OCI-LY1 (cell line): Measurements from ENCODE around the gene CRB2.
A peak's percentile ranks its signal among the peaks of the same experiment; 100 is the strongest.

Source experiments
- H2AFZ ChIP-seq: fragments of 200-600 bp; sonication (generic), shearing (Covaris generic); 2 replicates; pipeline ENCODE4 v1.6.0; 2014; ENCODE audit warnings: antibody characterized with exemption, mild to moderate bottlenecking, low read length
- H3F3A ChIP-seq: fragments of 200-600 bp; sonication (generic), shearing (Covaris generic); 2 replicates; pipeline ENCODE4 v1.6.0; 2014; ENCODE audit warnings: mild to moderate bottlenecking, antibody characterized with exemption, low read length, moderate library complexity; ENCODE audit not compliant: insufficient read depth
- H3K27ac ChIP-seq: fragments of 200-600 bp; sonication (generic); 2 replicates; pipeline ENCODE4 v1.5.1; 2014; ENCODE audit warnings: low read length, mixed run types, mild to moderate bottlenecking, low read depth; ENCODE audit not compliant: poor library complexity, severe bottlenecking
- H3K27me3 ChIP-seq: fragments of 200-600 bp; sonication (generic); 2 replicates; pipeline ENCODE4 v1.6.0; 2014; ENCODE audit warnings: antibody characterized with exemption, mild to moderate bottlenecking, low read length, moderate library complexity; ENCODE audit not compliant: insufficient read depth
- H3K36me3 ChIP-seq: fragments of 200-600 bp; sonication (generic); 2 replicates; pipeline ENCODE4 v1.6.1; 2014; ENCODE audit warnings: mild to moderate bottlenecking, antibody characterized with exemption, low read length, moderate library complexity, mixed read lengths; ENCODE audit not compliant: insufficient read depth
- H3K4me1 ChIP-seq: fragments of 200-600 bp; sonication (generic); 2 replicates; pipeline ENCODE4 v1.5.1; 2014; ENCODE audit warnings: mild to moderate bottlenecking, low read length, moderate library complexity; ENCODE audit not compliant: insufficient read depth, severe bottlenecking
- H3K4me2 ChIP-seq: fragments of 200-600 bp; sonication (generic), shearing (Covaris generic); 2 replicates; pipeline ENCODE4 v1.6.1; 2014; ENCODE audit warnings: low read length
- H3K4me3 ChIP-seq: fragments of 200-600 bp; sonication (generic); 2 replicates; pipeline ENCODE4 v1.5.1; 2014; ENCODE audit warnings: low read length, low read depth, mild to moderate bottlenecking, mixed read lengths; ENCODE audit not compliant: poor library complexity, severe bottlenecking
- H3K79me2 ChIP-seq: fragments of 200-600 bp; shearing (Covaris generic); 2 replicates; pipeline ENCODE4 v1.6.1; 2016; ENCODE audit warnings: mixed run types, low read length, mixed read lengths; ENCODE audit not compliant: insufficient read depth
- H3K9ac ChIP-seq: fragments of 200-600 bp; sonication (generic), shearing (Covaris generic); 2 replicates; pipeline ENCODE4 v1.6.1; 2014; ENCODE audit warnings: mild to moderate bottlenecking, low read length, mixed read lengths
- H3K9me2 ChIP-seq: fragments of 200-600 bp; sonication (generic), shearing (Covaris generic); 2 replicates; pipeline ENCODE4 v1.6.1; 2014; ENCODE audit warnings: low read depth, mild to moderate bottlenecking, low read length, mixed read lengths
- H3K9me3 ChIP-seq: fragments of 200-600 bp; shearing (Covaris generic); 2 replicates; pipeline ENCODE4 v1.6.1; 2014; ENCODE audit warnings: low read length, mixed read lengths
- H4K20me1 ChIP-seq: fragments of 200-600 bp; sonication (generic), shearing (Covaris generic); 2 replicates; pipeline ENCODE4 v1.6.0; 2016; ENCODE audit warnings: mild to moderate bottlenecking, low read length; ENCODE audit not compliant: insufficient read depth
- CTCF ChIP-seq: fragments of 200-600 bp; sonication (generic), shearing (Covaris generic); IDR thresholded peaks from 2 replicates; pipeline ENCODE4 v1.5.1; 2017; ENCODE audit warnings: mild to moderate bottlenecking, antibody characterized with exemption, low read length, moderate library complexity, mixed read lengths
- EZH2 ChIP-seq: fragments of 200-600 bp; sonication (generic), shearing (Covaris generic); IDR thresholded peaks from 2 replicates; pipeline ENCODE4 v1.8.0; 2017; ENCODE audit warnings: borderline replicate concordance, mixed run types, mild to moderate bottlenecking, antibody characterized with exemption, low read length, moderate library complexity, mixed read lengths

CRB2 gene

GRCh38 chr9:123353984-123354591, 1.9 kb upstream of the CRB2 start:
- no peak overlapping the region for H3K27ac ChIP-seq
- TF ChIP-seq CTCF (peak; percentile 96), EZH2 (no peak)
- no peaks in the 10 kb centered on the region for H3K79me2 ChIP-seq
- H3K9ac ChIP-seq: no peak overlapping the region
- no peaks in the 10 kb centered on the region for H3K9me3 ChIP-seq
- no peak overlapping the region for H2AFZ ChIP-seq
- no peaks in the 10 kb centered on the region for H3F3A ChIP-seq
- peak overlapping the region; percentile 48 for H3K4me3 ChIP-seq
- no peaks in the 10 kb centered on the region for H3K36me3 ChIP-seq
- no peaks in the 10 kb centered on the region; the same call in 1 of the 2 replicates for H3K27me3 ChIP-seq
- H3K4me1 ChIP-seq: peaks cover 24% of the 10 kb centered on the region
- no peaks in the 10 kb centered on the region for H4K20me1 ChIP-seq
- peak overlapping the region; percentile 68 for H3K4me2 ChIP-seq
- no peaks in the 10 kb centered on the region for H3K9me2 ChIP-seq

DNA sequence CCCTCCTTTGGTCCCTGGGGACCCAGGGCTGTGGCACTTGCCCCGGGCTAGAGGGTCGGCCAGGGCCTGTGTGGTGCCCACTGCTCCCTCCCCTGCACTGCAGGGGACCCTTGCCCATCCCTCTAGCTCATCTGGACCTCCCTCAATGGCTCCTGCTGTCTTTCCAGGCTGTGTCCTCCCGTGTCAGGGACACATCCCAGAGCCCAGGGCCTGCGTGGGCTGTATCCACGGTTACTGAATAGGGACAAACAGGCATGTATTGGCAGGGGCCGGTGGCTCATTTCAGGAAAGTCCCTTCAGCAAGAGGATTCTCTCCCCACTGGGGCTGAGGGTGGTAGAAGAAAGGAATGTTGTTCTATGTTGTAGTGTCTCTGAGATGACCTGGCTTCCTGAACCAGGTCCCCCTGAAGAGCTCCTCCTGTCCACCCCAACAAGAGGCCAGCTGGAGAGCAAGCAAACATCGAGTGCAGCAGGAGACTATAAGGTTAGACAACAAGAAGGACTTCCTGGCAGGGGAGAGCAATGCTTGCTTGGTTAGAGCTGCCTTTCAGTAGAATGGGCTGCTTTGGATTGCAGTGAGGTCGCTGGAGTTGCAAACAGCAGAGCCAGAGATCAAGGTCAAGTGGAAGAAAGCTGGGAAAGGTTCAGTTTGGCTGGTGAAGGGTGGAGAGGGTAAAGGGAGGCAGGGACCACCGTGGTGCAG, 1.0 kb upstream of the CRB2 start:
- H3K4me2 ChIP-seq: no peak overlapping the region
- no peaks in the 10 kb centered on the region for H3K79me2 ChIP-seq
- no peak for TF ChIP-seq EZH2
- no peak for TF ChIP-seq CTCF
- no peaks in the 10 kb centered on the region for H3K36me3 ChIP-seq
- no peaks in the 10 kb centered on the region; the same call in 1 of the 2 replicates for H3K27me3 ChIP-seq
- no peaks in the 10 kb centered on the region for H3F3A ChIP-seq
- peaks cover 21% of the 10 kb centered on the region for H3K4me1 ChIP-seq
- H3K9me2 ChIP-seq: no peaks in the 10 kb centered on the region
- H4K20me1 ChIP-seq: no peaks in the 10 kb centered on the region
- H3K9me3 ChIP-seq: no peaks in the 10 kb centered on the region
- H3K4me3 ChIP-seq: no peak overlapping the region
- no peak overlapping the region for H2AFZ ChIP-seq
- no peak overlapping the region for H3K27ac ChIP-seq
- no peak overlapping the region for H3K9ac ChIP-seq

- no peak overlapping the region for H3K27ac ChIP-seq
- no peak overlapping the region for H3K9ac ChIP-seq
- H3K4me3 ChIP-seq: no peak overlapping the region
Observed at GRCh38 chr9:123356851-123357742, 1.1 kb downstream of the CRB2 start.

More at GRCh38 chr9:123356851-123357742, 1.1 kb downstream of the CRB2 start:
- Histone ChIP-seq H3K9me2 (no peaks in the 10 kb centered on the region), H3F3A (no peaks in the 10 kb centered on the region), H3K79me2 (no peaks in the 10 kb centered on the region), H3K27me3 (no peaks in the 10 kb centered on the region; the same call in 1 of the 2 replicates), H3K4me1 (peaks cover 20% of the 10 kb centered on the region), H4K20me1 (no peaks in the 10 kb centered on the region), H2AFZ (no peak overlapping the region), H3K36me3 (no peaks in the 10 kb centered on the region), H3K9me3 (no peaks in the 10 kb centered on the region), H3K4me2 (no peak overlapping the region)
- TF ChIP-seq EZH2 (no peak), CTCF (no peak)
